H9 (cell line): Measurements from ENCODE around the gene CNTD1. TPM values are rescaled to one million over a fixed set of nuclear protein-coding genes. Genes with fewer than 3 reads are reported as not detected.

Experiments
- DNase-seq: peaks from one replicate; pipeline ENCODE4 v3.0.0-alpha.2; 2017
- H2AFZ ChIP-seq: one replicate; pipeline ENCODE4 v1.6.1; 2013; ENCODE audit warnings: mild to moderate bottlenecking, low read length, control low read depth, moderate library complexity
- H2AK5ac ChIP-seq: 2 replicates; pipeline ENCODE4 v1.6.1; 2013; ENCODE audit warnings: low read length, control low read depth, mixed read lengths; ENCODE audit not compliant: insufficient read length
- H2BK120ac ChIP-seq: one replicate; pipeline ENCODE4 v1.6.1; 2013; ENCODE audit warnings: low read depth, mild to moderate bottlenecking, low read length, control low read depth, inconsistent platforms; ENCODE audit not compliant: poor library complexity, severe bottlenecking
- H2BK12ac ChIP-seq: 2 replicates; pipeline ENCODE4 v1.6.1; 2013; ENCODE audit warnings: low read length, control low read depth, mixed read lengths, low read depth; ENCODE audit not compliant: insufficient read length
- H2BK15ac ChIP-seq: 2 replicates; pipeline ENCODE4 v1.6.1; 2013; ENCODE audit warnings: low read depth, low read length, control low read depth
- H2BK20ac ChIP-seq: one replicate; pipeline ENCODE4 v1.6.1; 2013; ENCODE audit warnings: low read depth, mild to moderate bottlenecking, low read length, control low read depth, inconsistent platforms; ENCODE audit not compliant: poor library complexity, severe bottlenecking
- H2BK5ac ChIP-seq: 2 replicates; pipeline ENCODE4 v1.6.1; 2013; ENCODE audit warnings: low read length, control low read depth, mixed read lengths; ENCODE audit not compliant: insufficient read length
- H3K14ac ChIP-seq: 2 replicates; pipeline ENCODE4 v1.6.1; 2013; ENCODE audit warnings: low read length, control low read depth; ENCODE audit not compliant: insufficient read depth
- H3K18ac ChIP-seq: 2 replicates; pipeline ENCODE4 v1.6.1; 2013; ENCODE audit warnings: low read depth, mild to moderate bottlenecking, mixed read lengths, low read length, control low read depth; ENCODE audit not compliant: insufficient read length
- H3K23ac ChIP-seq: 2 replicates; pipeline ENCODE4 v1.6.1; 2013; ENCODE audit warnings: low read length, control low read depth, mixed read lengths, low read depth; ENCODE audit not compliant: insufficient read length
- H3K23me2 ChIP-seq: 2 replicates; pipeline ENCODE4 v1.6.1; 2013; ENCODE audit warnings: low read depth, mild to moderate bottlenecking, mixed read lengths, low read length, control low read depth; ENCODE audit not compliant: insufficient read length, poor library complexity, severe bottlenecking
- H3K27ac ChIP-seq: 2 replicates; pipeline ENCODE4 v1.5.1; 2013; ENCODE audit warnings: low read length, control low read depth, mixed read lengths, low read depth; ENCODE audit not compliant: insufficient read length
- H3K27me3 ChIP-seq: 2 replicates; pipeline ENCODE4 v1.6.1; 2013; ENCODE audit warnings: low read length, control low read depth, inconsistent platforms; ENCODE audit not compliant: insufficient read depth
- H3K4ac ChIP-seq: 2 replicates; pipeline ENCODE4 v1.6.1; 2013; ENCODE audit warnings: low read depth, mild to moderate bottlenecking, control low read depth, inconsistent platforms, low read length, moderate library complexity
- H3K4me1 ChIP-seq: 2 replicates; pipeline ENCODE4 v1.6.1; 2013; ENCODE audit warnings: low read length, control low read depth, inconsistent platforms; ENCODE audit not compliant: insufficient read depth
- H3K4me2 ChIP-seq: 2 replicates; pipeline ENCODE4 v1.6.1; 2013; ENCODE audit warnings: low read length, control low read depth, mixed read lengths; ENCODE audit not compliant: insufficient read length, insufficient read depth
- H3K56ac ChIP-seq: 2 replicates; pipeline ENCODE4 v1.6.1; 2013; ENCODE audit warnings: low read depth, mild to moderate bottlenecking, mixed read lengths, low read length, control low read depth; ENCODE audit not compliant: insufficient read length
- H3K79me1 ChIP-seq: 2 replicates; pipeline ENCODE4 v1.6.1; 2013; ENCODE audit warnings: low read depth, mild to moderate bottlenecking, moderate library complexity, low read length, control low read depth, inconsistent platforms; ENCODE audit not compliant: insufficient read depth, poor library complexity, severe bottlenecking
- H3K79me2 ChIP-seq: 2 replicates; pipeline ENCODE4 v1.6.1; 2013; ENCODE audit warnings: low read length, control low read depth, inconsistent platforms; ENCODE audit not compliant: insufficient read depth
- H3K9ac ChIP-seq: 2 replicates; pipeline ENCODE4 v1.6.1; 2013; ENCODE audit warnings: low read length, control low read depth, mixed read lengths; ENCODE audit not compliant: insufficient read length; ENCODE audit errors: extremely low read depth
- H3K9me3 ChIP-seq: one replicate; pipeline ENCODE4 v1.6.1; 2013; ENCODE audit warnings: low read depth, low read length, inconsistent platforms; ENCODE audit not compliant: control insufficient read depth
- H3T11ph ChIP-seq: one replicate; pipeline ENCODE4 v1.6.1; 2013; ENCODE audit warnings: mild to moderate bottlenecking, low read length, control low read depth, inconsistent platforms
- H4K20me1 ChIP-seq: one replicate; pipeline ENCODE4 v1.6.1; 2013; ENCODE audit not compliant: control insufficient read depth, insufficient read length, insufficient read depth
- H4K5ac ChIP-seq: 2 replicates; pipeline ENCODE4 v1.6.1; 2013; ENCODE audit warnings: low read depth, mild to moderate bottlenecking, mixed read lengths, low read length, control low read depth; ENCODE audit not compliant: insufficient read length
- H4K8ac ChIP-seq: replicated peaks from 2 replicates; pipeline ENCODE4 v1.6.1; 2013; ENCODE audit warnings: low read length, control low read depth, mixed read lengths, low read depth; ENCODE audit not compliant: insufficient read length
- H4K91ac ChIP-seq: 2 replicates; pipeline ENCODE4 v1.6.1; 2013; ENCODE audit warnings: low read depth, mild to moderate bottlenecking, moderate library complexity, mixed read lengths, low read length, control low read depth; ENCODE audit not compliant: insufficient read length
- H3K27ac Mint-ChIP-seq, 3 experiments: 2 replicates in 2 of 3; 3 replicates in 1 of 3; pipeline ENCODE4 v1.8.0; 2020 to 2021; ENCODE audit warnings: mixed read lengths in 3 of 3, mild to moderate bottlenecking in 1 of 3, moderate library complexity in 1 of 3
- H3K27me3 Mint-ChIP-seq: 2 replicates; pipeline ENCODE4 v1.8.0; 2021; ENCODE audit warnings: low read depth, mild to moderate bottlenecking, moderate library complexity, mixed read lengths
- H3K36me3 Mint-ChIP-seq, 3 experiments: 2 replicates in 2 of 3; 3 replicates in 1 of 3; pipeline ENCODE4 v1.8.0; 2020 to 2021; ENCODE audit warnings: low read depth in 3 of 3, mixed read lengths in 3 of 3; ENCODE audit not compliant: insufficient read depth in 1 of 3
- H3K4me1 Mint-ChIP-seq, 2 experiments: 2 replicates each; pipeline ENCODE4 v1.8.0; 2020; ENCODE audit warnings: mixed read lengths in 2 of 2
- H3K4me3 Mint-ChIP-seq, 2 experiments: 2 replicates in 1 of 2; 3 replicates in 1 of 2; pipeline ENCODE4 v1.8.0; 2020 to 2021; ENCODE audit warnings: mild to moderate bottlenecking in 2 of 2, mixed read lengths in 2 of 2, moderate library complexity in 1 of 2
- H3K9me3 Mint-ChIP-seq, 2 experiments: 2 replicates in 1 of 2; 3 replicates in 1 of 2; pipeline ENCODE4 v1.8.0; 2020; ENCODE audit warnings: mild to moderate bottlenecking in 2 of 2, mixed read lengths in 2 of 2, moderate library complexity in 1 of 2
- CTCF ChIP-seq: fragments of 200-600 bp; sonication (generic); conservative IDR thresholded peaks from 3 replicates; pipeline ENCODE4 v1.8.0; 2021; ENCODE audit warnings: antibody characterized with exemption, mild to moderate bottlenecking
- WGBS: extraction: QIAGEN DNeasy Blood & Tissue Kit; methylation state at CpG from one replicate; pipeline ENCODE4 v1.1.7; 2013; ENCODE audit warnings: missing lambda C conversion rate, low lambda C conversion rate, mixed read lengths; ENCODE audit not compliant: insufficient read length; ENCODE audit errors: extremely low coverage; 5-methylcytosine and 5-hydroxymethylcytosine counted together
- total RNA-seq: library from RNA; stranded (reverse); gene quantifications from 2 replicates; pipeline ENCODE4 v1.2.1, GENCODE V29; 2021

The CNTD1 gene
- total RNA-seq, 1 experiment from 2014 or later, result not detected

GRCh38 chr17:42750739-42751344, 47.8 kb upstream of the CNTD1 start:
- WGBS, result no CpG with 5 or more reads among the region's 3 CpGs
- H3K4me2 ChIP-seq, result no peak overlapping the region
- H4K20me1 ChIP-seq, result no peaks in the 10 kb centered on the region
- Mint-ChIP-seq H3K4me3 (no peak overlapping the region), H3K4me1 (peaks cover 17% of the 10 kb centered on the region in 2 experiments), H3K27ac (no peak overlapping the region), H3K9me3 (no peaks in the 10 kb centered on the region), H3K27me3 (peaks cover 32% of the 10 kb centered on the region), H3K36me3 (no peaks in the 10 kb centered on the region)
- H3K4ac ChIP-seq, result no peak overlapping the region
- H4K8ac ChIP-seq, result no peak overlapping the region
- DNase-seq, result no peak
- no peak overlapping the region for H4K91ac ChIP-seq
- no peak overlapping the region for H3T11ph ChIP-seq
- H2BK20ac ChIP-seq, result no peak overlapping the region
- no peaks in the 10 kb centered on the region for H3K9me3 ChIP-seq
- H3K4me1 ChIP-seq, result peaks cover 2% of the 10 kb centered on the region; the same call in 1 of the 2 replicates
- no peaks in the 10 kb centered on the region for H3K79me2 ChIP-seq
- no peak overlapping the region for H3K56ac ChIP-seq
- H3K79me1 ChIP-seq, result no peaks in the 10 kb centered on the region
- no peak overlapping the region for H3K23ac ChIP-seq
- H3K27ac ChIP-seq, result no peak overlapping the region
- no peak overlapping the region for H2AFZ ChIP-seq
- no peak for TF ChIP-seq CTCF
- no peak overlapping the region for H2BK120ac ChIP-seq
- no peaks in the 10 kb centered on the region for H3K23me2 ChIP-seq
- no peak overlapping the region for H2BK15ac ChIP-seq
- H3K9ac ChIP-seq, result no peak overlapping the region
- H3K27me3 ChIP-seq, result no peaks in the 10 kb centered on the region; the same call in 1 of the 2 replicates
- H3K14ac ChIP-seq, result no peak overlapping the region
- no peak overlapping the region for H3K18ac ChIP-seq
- no peak overlapping the region for H2AK5ac ChIP-seq
- no peak overlapping the region for H4K5ac ChIP-seq
- H2BK12ac ChIP-seq, result no peak overlapping the region
- H2BK5ac ChIP-seq, result no peak overlapping the region
